ENCODE measurements around the gene MTERF4.
"Not testable (repeated sequence)": the region's sequence is repeated elsewhere in the genome, so short reads cannot be mapped to it uniquely, and the experiment has no call there.

The MTERF4 gene

GRCh38 chr2:241116606-241117560 is 14.8 kb upstream of the MTERF4 start:
- DNase-seq: no peak
- in situ Hi-C loops (cut with HindIII; ENCODE audit: low pct_ligation_motif_present, low pct_unique_long_range_greater_than_20kb, low sequenced_read_pairs): no loop called here

- in situ Hi-C loops (cut with HindIII; ENCODE audit: low pct_ligation_motif_present, low pct_unique_long_range_greater_than_20kb, low sequenced_read_pairs): no loop called here
- DNase-seq: no peak
Measured at GRCh38 chr2:241115361-241115760, 13.3 kb upstream of the MTERF4 start.

- in situ Hi-C loops (cut with HindIII; ENCODE audit: low pct_ligation_motif_present, low pct_unique_long_range_greater_than_20kb, low sequenced_read_pairs): no loop called here
- DNase-seq: no peak
Measured at GRCh38 chr2:241114836-241115235, 12.7 kb upstream of the MTERF4 start.

GRCh38 chr2:241112592-241112991 is 10.5 kb upstream of the MTERF4 start:
- DNase-seq: no peak
- in situ Hi-C loops (cut with HindIII; ENCODE audit: low pct_ligation_motif_present, low pct_unique_long_range_greater_than_20kb, low sequenced_read_pairs): no loop called here

GRCh38 chr2:241112046-241112445 is 10.0 kb upstream of the MTERF4 start:
- no peak for DNase-seq
- in situ Hi-C loops (cut with HindIII; ENCODE audit: low pct_ligation_motif_present, low pct_unique_long_range_greater_than_20kb, low sequenced_read_pairs): no loop called here

- in situ Hi-C loops (cut with HindIII; ENCODE audit: low pct_ligation_motif_present, low pct_unique_long_range_greater_than_20kb, low sequenced_read_pairs): no loop called here
- no peak for DNase-seq
Measured at GRCh38 chr2:241111440-241111805, 9.3 kb upstream of the MTERF4 start.

- in situ Hi-C loops (cut with HindIII; ENCODE audit: low pct_ligation_motif_present, low pct_unique_long_range_greater_than_20kb, low sequenced_read_pairs): no loop called here
- DNase-seq: no peak
Measured at GRCh38 chr2:241110607-241111439, 8.7 kb upstream of the MTERF4 start.

- in situ Hi-C loops (cut with HindIII; ENCODE audit: low pct_ligation_motif_present, low pct_unique_long_range_greater_than_20kb, low sequenced_read_pairs): no loop called here
- DNase-seq: no peak
Measured at GRCh38 chr2:241110089-241110606, 8.1 kb upstream of the MTERF4 start.

- no peak for DNase-seq
- in situ Hi-C loops (cut with HindIII; ENCODE audit: low pct_ligation_motif_present, low pct_unique_long_range_greater_than_20kb, low sequenced_read_pairs): no loop called here
Measured at GRCh38 chr2:241109210-241110088, 7.4 kb upstream of the MTERF4 start.

GRCh38 chr2:241108271-241109209 is 6.5 kb upstream of the MTERF4 start:
- in situ Hi-C loops (cut with HindIII; ENCODE audit: low pct_ligation_motif_present, low pct_unique_long_range_greater_than_20kb, low sequenced_read_pairs): no loop called here
- DNase-seq: no peak

GRCh38 chr2:241107031-241107783 is 5.1 kb upstream of the MTERF4 start:
- DNase-seq: no peak
- in situ Hi-C loops (cut with HindIII; ENCODE audit: low pct_ligation_motif_present, low pct_unique_long_range_greater_than_20kb, low sequenced_read_pairs): no loop called here

- in situ Hi-C loops (cut with HindIII; ENCODE audit: low pct_ligation_motif_present, low pct_unique_long_range_greater_than_20kb, low sequenced_read_pairs): no loop called here
- no peak for DNase-seq
Measured at GRCh38 chr2:241105641-241106040, 3.6 kb upstream of the MTERF4 start.

GRCh38 chr2:241104611-241105010 is 2.5 kb upstream of the MTERF4 start:
- DNase-seq; in situ Hi-C loops (cut with HindIII; ENCODE audit: low pct_ligation_motif_present, low pct_unique_long_range_greater_than_20kb, low sequenced_read_pairs): not testable (repeated sequence)

- no peak for DNase-seq
- in situ Hi-C loops (cut with HindIII; ENCODE audit: low pct_ligation_motif_present, low pct_unique_long_range_greater_than_20kb, low sequenced_read_pairs): no loop called here
Measured at GRCh38 chr2:241103176-241103595, 1.1 kb upstream of the MTERF4 start.

GRCh38 chr2:241099246-241099645 is 2.8 kb downstream of the MTERF4 start:
- in situ Hi-C loops (cut with HindIII; ENCODE audit: low pct_ligation_motif_present, low pct_unique_long_range_greater_than_20kb, low sequenced_read_pairs): no loop called here
- DNase-seq: no peak

- in situ Hi-C loops (cut with HindIII; ENCODE audit: low pct_ligation_motif_present, low pct_unique_long_range_greater_than_20kb, low sequenced_read_pairs): no loop called here
- DNase-seq: no peak
Measured at GRCh38 chr2:241096979-241097378, 5.1 kb downstream of the MTERF4 start.
